Heart right ventricle (tissue), 12 donors: Measurements from ENCODE around the gene DYNC2I2. TPM values are rescaled to one million over a fixed set of nuclear protein-coding genes. Genes with fewer than 3 reads are reported as not detected.

Experiments
- polyA plus RNA-seq, 2 donors: library from polyadenylated mRNA; stranded (reverse); fragments of 200-250 nt; gene quantifications; one replicate each; pipeline ENCODE4 v1.2.3, GENCODE V29; 2013
- total RNA-seq, 10 donors: library from RNA; stranded (reverse); fragmentation: NEBNext Ultra II Directional in 3 of 10; extraction: Animal tissue kit (Norgen Biotek cat#: 25700) in 3 of 10; gene quantifications; one replicate each; pipeline versions ENCODE4 v1.2.1 to v1.2.4, GENCODE V29; 2021 to 2023
- donor health status: ischemic (EF 13 %, LVEDD 7.1; RV severe dilation, severe dysfunction).
- donor health status: healthy with polysubstance abuse.
- donor health status: DM: no; HTN: yes; CAD: no.
- donor health status: DM: no; HTN: no; CAD: no.
- donor health status: ischemic (EF 25% LVEDD 6.9; RV normal size, moderate dysfunction).
- donor health status: ischemic (EF 25% LVEDD 5.7; RV mildly dilated, moderate dysfunction).
- donor health status: healthy.
- donor health status: nonischemic (EF 11% LVEDD 7.7; RV severe dilation, severe dysfunction).
- donor health status: DM: yes; HTN: yes; CAD: no.
- donor health status: PGD.
- donor health status: ischemic (EF 29% LVEDD 5.4; RV normal size, mild dysfunction).
- donor health status: nonischemic (EF 23%, LVEDD 6.1; RV moderate dilation, normal function).

The DYNC2I2 gene
- total and polyA plus RNA-seq, 12 donors = 22.1 to 83.2 (median 31.3) TPM

Other genes with a start within 250 kb of the DYNC2I2 start
- gene CERCAM, start 236.0 kb downstream of the DYNC2I2 start, total RNA-seq = 10 to 100 TPM in 5 of 10 donors, 1 to 10 TPM in 5; 3.5 to 30.4 (median 10.0) TPM
- 10 to 100 TPM; 10.6 to 11.3 TPM for gene CERCAM, start 236.0 kb downstream of the DYNC2I2 start, polyA plus RNA-seq
- 10 to 100 TPM; 10.9 to 17.1 (median 14.8) TPM for gene ODF2, start 200.8 kb downstream of the DYNC2I2 start, total RNA-seq
- gene ODF2, start 200.8 kb downstream of the DYNC2I2 start, polyA plus RNA-seq = 10 to 100 TPM; 13.2 to 19.7 TPM
- 10 to 100 TPM; 15.0 to 24.5 (median 19.9) TPM for gene GLE1, start 152.1 kb downstream of the DYNC2I2 start, total RNA-seq
- gene GLE1, start 152.1 kb downstream of the DYNC2I2 start, polyA plus RNA-seq = 10 to 100 TPM; 10.5 to 12.4 TPM
- gene SPTAN1, start 104.3 kb downstream of the DYNC2I2 start, total RNA-seq = 100 to 1,000 TPM; 250 to 449 (median 379) TPM
- gene SPTAN1, start 104.3 kb downstream of the DYNC2I2 start, polyA plus RNA-seq = 100 to 1,000 TPM; 119 to 177 TPM
- gene SET, start 32.4 kb upstream of the DYNC2I2 start, total RNA-seq = 100 to 1,000 TPM; 183 to 228 (median 202) TPM
- 100 to 1,000 TPM in 1 of 2 donors, 10 to 100 TPM in 1; 87.0 to 138 TPM for gene SET, start 32.4 kb upstream of the DYNC2I2 start, polyA plus RNA-seq
- 1 to 10 TPM; 3.7 to 8.9 (median 4.7) TPM for gene PKN3, start 45.7 kb upstream of the DYNC2I2 start, total RNA-seq
- 10 to 100 TPM; 10.6 to 12.7 TPM for gene PKN3, start 45.7 kb upstream of the DYNC2I2 start, polyA plus RNA-seq
- 10 to 100 TPM in 2 of 10 donors, 1 to 10 TPM in 8; 4.1 to 22.5 (median 6.0) TPM for gene ZDHHC12, start 67.3 kb upstream of the DYNC2I2 start, total RNA-seq
- 10 to 100 TPM; 15.2 to 36.6 TPM for gene ZDHHC12, start 67.3 kb upstream of the DYNC2I2 start, polyA plus RNA-seq
- 10 to 100 TPM; 51.8 to 71.1 (median 60.9) TPM for gene ZER1, start 115.1 kb upstream of the DYNC2I2 start, total RNA-seq
- 10 to 100 TPM; 24.3 to 36.3 TPM for gene ZER1, start 115.1 kb upstream of the DYNC2I2 start, polyA plus RNA-seq
- gene TBC1D13, start 130.4 kb upstream of the DYNC2I2 start, total RNA-seq = 10 to 100 TPM; 15.0 to 21.3 (median 17.8) TPM
- gene TBC1D13, start 130.4 kb upstream of the DYNC2I2 start, polyA plus RNA-seq = 10 to 100 TPM; 12.3 to 13.5 TPM
- 10 to 100 TPM; 40.9 to 97.2 (median 52.0) TPM for gene ENDOG, start 161.7 kb upstream of the DYNC2I2 start, total RNA-seq
- 10 to 100 TPM; 51.3 to 98.8 TPM for gene ENDOG, start 161.7 kb upstream of the DYNC2I2 start, polyA plus RNA-seq
- gene SPOUT1, start 172.9 kb upstream of the DYNC2I2 start, total RNA-seq = 10 to 100 TPM in 9 of 10 donors, 1 to 10 TPM in 1; 9.9 to 22.1 (median 16.4) TPM
- 10 to 100 TPM; 20.8 to 22.4 TPM for gene SPOUT1, start 172.9 kb upstream of the DYNC2I2 start, polyA plus RNA-seq
- 10 to 100 TPM in 7 of 10 donors, 1 to 10 TPM in 3; 8.9 to 20.3 (median 11.1) TPM for gene KYAT1, start 225.1 kb upstream of the DYNC2I2 start, total RNA-seq
- 10 to 100 TPM; 10.9 to 12.7 TPM for gene KYAT1, start 225.1 kb upstream of the DYNC2I2 start, polyA plus RNA-seq
- 10 to 100 TPM; 15.2 to 45.1 (median 19.6) TPM for gene LRRC8A, start 225.3 kb upstream of the DYNC2I2 start, total RNA-seq
- 10 to 100 TPM; 13.2 to 41.7 TPM for gene LRRC8A, start 225.3 kb upstream of the DYNC2I2 start, polyA plus RNA-seq